ENCODE results near the gene HCN1.
"Not testable (repeated sequence)": the region's sequence is repeated elsewhere in the genome, so short reads cannot be mapped to it uniquely, and the experiment has no call there.

Gene HCN1

GRCh38 chr5:45417285-45417998, 278.7 kb downstream of the HCN1 start:
- DNase-seq (ENCODE audit: low read depth in 2 of 2) = no peak

GRCh38 chr5:45414620-45415573, 281.3 kb downstream of the HCN1 start:
- no peak for DNase-seq (ENCODE audit: low read depth in 2 of 2)

GRCh38 chr5:45411971-45412612, 284.1 kb downstream of the HCN1 start:
- DNase-seq (ENCODE audit: low read depth in 2 of 2) = no peak

GRCh38 chr5:45410304-45410995, 285.7 kb downstream of the HCN1 start:
- no peak for DNase-seq (ENCODE audit: low read depth in 2 of 2)

GRCh38 chr5:45408067-45408466, 288.1 kb downstream of the HCN1 start:
- no peak for DNase-seq (ENCODE audit: low read depth in 2 of 2)

- no peak for DNase-seq (ENCODE audit: low read depth in 2 of 2)
These were observed 293.2 kb downstream of the HCN1 start for GRCh38 chr5:45402804-45403455.

- DNase-seq (ENCODE audit: low read depth in 2 of 2) = no peak
These were observed 297.1 kb downstream of the HCN1 start for GRCh38 chr5:45399041-45399440.

- no peak for DNase-seq (ENCODE audit: low read depth in 2 of 2)
These were observed 310.7 kb downstream of the HCN1 start for GRCh38 chr5:45385321-45386058.

GRCh38 chr5:45383985-45384384, 312.2 kb downstream of the HCN1 start:
- DNase-seq (ENCODE audit: low read depth in 2 of 2) = no peak

- no peak for DNase-seq (ENCODE audit: low read depth in 2 of 2)
These were observed 313.6 kb downstream of the HCN1 start for GRCh38 chr5:45382583-45382982.

- DNase-seq (ENCODE audit: low read depth in 2 of 2) = no peak
These were observed 319.8 kb downstream of the HCN1 start for GRCh38 chr5:45376417-45376816.

GRCh38 chr5:45372629-45373028, 323.6 kb downstream of the HCN1 start:
- DNase-seq (ENCODE audit: low read depth in 2 of 2) = no peak

GRCh38 chr5:45371423-45371822, 324.8 kb downstream of the HCN1 start:
- DNase-seq (ENCODE audit: low read depth in 2 of 2) = not testable (repeated sequence)

GRCh38 chr5:45355189-45355992, 340.8 kb downstream of the HCN1 start:
- no peak for DNase-seq (ENCODE audit: low read depth in 2 of 2)

GRCh38 chr5:45336464-45336863, 359.7 kb downstream of the HCN1 start:
- no peak for DNase-seq (ENCODE audit: low read depth in 2 of 2)

- DNase-seq (ENCODE audit: low read depth in 2 of 2) = no peak
These were observed 360.2 kb downstream of the HCN1 start for GRCh38 chr5:45335978-45336377.

GRCh38 chr5:45335346-45335745, 360.8 kb downstream of the HCN1 start:
- DNase-seq (ENCODE audit: low read depth in 2 of 2) = no peak

- no peak for DNase-seq (ENCODE audit: low read depth in 2 of 2)
These were observed 361.2 kb downstream of the HCN1 start for GRCh38 chr5:45334939-45335338.

- DNase-seq (ENCODE audit: low read depth in 2 of 2) = not testable (repeated sequence)
These were observed 383.6 kb downstream of the HCN1 start for GRCh38 chr5:45312627-45313026.

GRCh38 chr5:45295231-45295630, 400.9 kb downstream of the HCN1 start:
- DNase-seq (ENCODE audit: low read depth in 2 of 2) = no peak
